GM12891 (cell line): ENCODE measurements around the gene RCVRN.

Source experiments
- DNase-seq: peaks from one replicate; pipeline ENCODE4 v3.0.0; 2011; ENCODE audit warnings: low spot score; ENCODE audit not compliant: insufficient read length
- FAIRE-seq: peaks from 2 replicates; lab custom pipeline; 2011; peaks lifted over from hg19 to GRCh38; lab: Jason Lieb, UNC
- PAX5 ChIP-seq: IDR thresholded peaks from 2 replicates; pipeline ENCODE4 v1.6.1; 2011; ENCODE audit warnings: low read length, moderate library complexity, mild to moderate bottlenecking; ENCODE audit not compliant: insufficient read depth, severe bottlenecking
- POLR2A ChIP-seq: IDR thresholded peaks from 2 replicates; pipeline ENCODE4 v1.6.1; 2011; ENCODE audit warnings: low read depth, low read length, control low read depth
- POLR2AphosphoS5 ChIP-seq: IDR thresholded peaks from 2 replicates; pipeline ENCODE4 v1.6.1; 2011; ENCODE audit warnings: low read depth, low read length, control low read depth
- POU2F2 ChIP-seq: IDR thresholded peaks from 2 replicates; pipeline ENCODE4 v1.6.1; 2011; ENCODE audit warnings: low read depth, mild to moderate bottlenecking, control low read depth, low read length, moderate library complexity
- SPI1 ChIP-seq: IDR thresholded peaks from 2 replicates; pipeline ENCODE4 v1.6.1; 2011; ENCODE audit warnings: low read depth, low read length, control low read depth
- TAF1 ChIP-seq: IDR thresholded peaks from 2 replicates; pipeline ENCODE4 v1.6.1; 2011; ENCODE audit warnings: low read depth, low read length, control low read depth

RCVRN gene

DNA sequence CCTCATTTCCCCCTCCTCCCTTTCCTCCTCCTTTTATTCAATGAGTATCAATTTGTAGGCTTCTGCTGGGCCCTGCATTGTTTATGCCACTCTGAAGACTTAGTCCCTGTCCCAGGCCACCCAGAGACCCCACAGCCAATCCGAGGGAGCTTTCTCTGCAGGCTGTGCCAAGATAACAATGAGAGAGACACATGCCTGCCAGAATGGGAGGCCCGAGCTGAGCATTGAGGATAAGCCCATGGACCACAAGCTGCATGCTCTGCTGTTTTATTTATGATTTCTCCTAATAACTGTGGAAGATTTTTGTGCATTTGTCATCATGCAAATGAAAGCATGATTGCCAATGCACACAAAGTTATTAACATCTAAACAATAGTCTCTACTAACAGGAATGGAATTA is 3.0 kb downstream of the RCVRN start:
- no peak for TF ChIP-seq TAF1
- no peak for TF ChIP-seq POU2F2
- TF ChIP-seq POLR2A = no peak
- TF ChIP-seq PAX5 = no peak
- TF ChIP-seq SPI1 = no peak
- TF ChIP-seq POLR2AphosphoS5 = no peak
- no peak for FAIRE-seq
- no peak for DNase-seq

GRCh38 chr17:9900784-9901183 is 4.3 kb downstream of the RCVRN start:
- FAIRE-seq (no peak), DNase-seq (no peak)
- TF ChIP-seq TAF1 = no peak
- no peak for TF ChIP-seq POU2F2
- TF ChIP-seq POLR2A = no peak
- no peak for TF ChIP-seq PAX5
- no peak for TF ChIP-seq POLR2AphosphoS5
- TF ChIP-seq SPI1 = no peak

DNA sequence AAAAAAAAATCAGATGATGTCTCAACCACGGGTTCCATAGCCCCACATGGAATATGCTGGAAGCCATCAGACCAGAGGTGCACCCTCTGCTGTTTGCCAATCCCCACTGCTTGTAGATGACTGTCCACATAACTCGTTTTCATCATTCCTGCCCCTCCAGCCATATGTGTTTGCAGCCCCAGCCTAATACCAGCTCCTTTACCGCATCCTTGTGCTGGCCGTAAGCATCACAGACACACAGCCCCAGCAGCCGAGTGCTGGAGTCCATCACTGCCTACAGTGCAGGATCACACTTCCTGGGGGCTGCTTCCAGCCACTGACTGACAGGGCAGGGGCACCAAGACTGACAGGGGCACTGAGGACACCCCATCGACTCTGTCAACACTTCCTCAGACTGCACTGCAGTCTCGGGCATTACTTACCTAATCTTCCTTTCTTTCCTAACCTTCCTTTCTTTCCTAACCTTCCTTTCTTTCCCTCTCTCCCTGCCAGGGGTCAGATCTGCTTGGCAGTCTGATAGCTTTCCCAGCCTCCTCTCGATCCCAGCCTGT is 5.0 kb downstream of the RCVRN start:
- TF ChIP-seq POLR2A = no peak
- TF ChIP-seq POLR2AphosphoS5 = no peak
- no peak for TF ChIP-seq PAX5
- no peak for TF ChIP-seq POU2F2
- no peak for TF ChIP-seq TAF1
- FAIRE-seq (no peak), DNase-seq (no peak)

- DNase-seq = no peak
- FAIRE-seq = no peak
- TF ChIP-seq SPI1 = no peak
- TF ChIP-seq PAX5 = no peak
- TF ChIP-seq POLR2AphosphoS5 = no peak
- no peak for TF ChIP-seq TAF1
- no peak for TF ChIP-seq POLR2A
- no peak for TF ChIP-seq POU2F2
These were observed 5.6 kb downstream of the RCVRN start for GRCh38 chr17:9899280-9900043.

DNA sequence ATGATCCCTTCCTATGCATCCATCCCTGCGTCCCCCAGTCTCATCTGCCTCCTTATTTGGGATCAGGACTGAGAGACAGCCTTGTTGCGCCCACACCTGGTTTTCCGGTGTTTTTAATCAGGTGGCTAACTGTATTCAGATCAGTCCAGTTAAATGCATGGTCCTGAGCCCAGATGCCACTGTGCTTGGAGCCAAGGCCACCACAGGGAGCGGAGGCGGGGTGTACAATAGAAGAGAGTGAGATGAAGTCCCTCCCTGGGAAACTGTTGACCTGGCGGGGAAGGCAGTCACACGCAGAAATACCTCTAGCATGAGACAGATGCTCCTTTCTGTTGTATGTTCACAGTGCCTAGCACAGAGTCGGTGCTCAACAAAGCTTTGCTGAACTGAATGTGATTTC is 6.3 kb downstream of the RCVRN start:
- TF ChIP-seq POLR2AphosphoS5 (no peak), PAX5 (no peak), POU2F2 (no peak), POLR2A (no peak), SPI1 (no peak), TAF1 (no peak)
- no peak for DNase-seq
- FAIRE-seq = no peak

DNA sequence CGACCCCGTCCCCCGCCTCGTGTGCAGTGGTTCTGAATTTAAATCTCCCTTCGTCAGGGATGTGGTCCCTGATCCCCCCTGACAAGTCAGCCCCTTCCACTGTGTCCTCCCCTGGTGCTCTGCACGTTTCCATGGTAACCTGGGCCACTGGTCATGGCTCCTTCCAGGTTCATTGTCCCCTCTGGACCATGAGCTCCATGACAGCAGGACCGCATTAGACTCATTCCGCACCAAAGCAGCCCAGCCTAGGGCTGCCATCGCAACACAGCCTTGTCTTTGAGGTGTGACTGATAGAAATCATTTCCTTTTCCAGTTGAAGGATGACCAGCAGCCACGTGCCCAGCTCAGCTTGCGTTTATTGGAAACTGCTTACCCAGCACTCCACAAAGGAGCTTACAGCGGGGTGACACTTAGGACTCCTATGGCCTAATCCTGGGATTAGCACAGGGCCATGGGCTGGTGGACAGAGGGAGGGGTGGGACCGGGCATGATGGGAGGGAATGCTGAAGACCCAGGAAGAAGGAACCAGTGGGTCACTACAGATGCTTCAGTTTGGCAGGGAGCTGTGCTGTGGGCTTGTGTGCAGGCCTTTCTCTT is 7.6 kb downstream of the RCVRN start:
- TF ChIP-seq TAF1 (no peak), PAX5 (no peak), POU2F2 (no peak), SPI1 (no peak), POLR2AphosphoS5 (no peak), POLR2A (no peak)
- no peak for FAIRE-seq
- DNase-seq = no peak

GRCh38 chr17:9895923-9896322 is 9.1 kb downstream of the RCVRN start:
- no peak for DNase-seq
- no peak for FAIRE-seq
- TF ChIP-seq POLR2AphosphoS5 (no peak), SPI1 (no peak), POU2F2 (no peak), POLR2A (no peak), PAX5 (no peak), TAF1 (no peak)

GRCh38 chr17:9894231-9894630 is 10.8 kb downstream of the RCVRN start:
- FAIRE-seq (no peak), DNase-seq (no peak)
- TF ChIP-seq PAX5 (no peak), SPI1 (no peak), POLR2AphosphoS5 (no peak), POLR2A (no peak), POU2F2 (no peak), TAF1 (no peak)

DNA sequence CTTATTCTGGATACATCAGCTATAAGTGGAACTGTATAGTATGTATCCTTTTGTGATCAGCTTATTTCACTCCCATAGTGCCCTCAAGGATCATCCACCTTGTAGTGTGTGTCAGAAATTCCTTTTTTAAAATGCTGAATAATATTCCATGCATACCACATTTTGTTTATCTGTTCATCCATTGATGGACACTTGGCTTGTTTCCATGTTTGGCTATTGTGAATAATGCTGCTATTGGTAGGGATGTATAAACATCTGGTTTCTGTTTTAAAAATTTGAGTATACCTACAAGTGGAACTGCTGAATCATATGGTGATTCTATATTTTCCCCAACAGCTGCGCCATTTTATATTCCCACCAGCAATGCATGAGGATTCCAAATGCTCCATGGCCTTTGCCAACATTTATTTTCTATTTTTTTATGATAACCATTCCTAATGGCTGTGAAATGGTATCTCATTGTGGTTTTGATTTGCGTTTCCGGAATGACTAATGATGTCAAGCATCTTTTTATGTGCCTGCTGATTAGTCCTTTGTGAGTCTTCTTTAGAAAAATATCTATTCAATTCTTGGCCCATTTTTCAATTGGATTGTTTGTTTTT is 11.6 kb downstream of the RCVRN start:
- no peak for DNase-seq
- TF ChIP-seq POLR2AphosphoS5 (no peak), SPI1 (no peak), PAX5 (no peak), POLR2A (no peak), POU2F2 (no peak), TAF1 (no peak)
- no peak for FAIRE-seq
